Loucy (cell line): ENCODE measurements around the gene MTARC2.

Source experiments
- EZH2phosphoT487 ChIP-seq: fragments of 200-600 bp; IDR thresholded peaks from 2 replicates; pipeline ENCODE4 v1.6.1; 2018; ENCODE audit warnings: antibody characterized with exemption, mild to moderate bottlenecking, moderate library complexity, borderline replicate concordance
- TF ChIP-seq, protein P1 (sequence below): fragments of 200-600 bp; sonication (generic); conservative IDR thresholded peaks from 2 replicates; pipeline ENCODE4 v1.5.1; 2014; ENCODE audit warnings: mild to moderate bottlenecking, antibody characterized with exemption, low read length

GRCh38 chr1:220708936-220709801 is 39.0 kb upstream of the MTARC2 start:
- no peak for TF ChIP-seq EZH2phosphoT487
- TF ChIP-seq, protein P1, sequence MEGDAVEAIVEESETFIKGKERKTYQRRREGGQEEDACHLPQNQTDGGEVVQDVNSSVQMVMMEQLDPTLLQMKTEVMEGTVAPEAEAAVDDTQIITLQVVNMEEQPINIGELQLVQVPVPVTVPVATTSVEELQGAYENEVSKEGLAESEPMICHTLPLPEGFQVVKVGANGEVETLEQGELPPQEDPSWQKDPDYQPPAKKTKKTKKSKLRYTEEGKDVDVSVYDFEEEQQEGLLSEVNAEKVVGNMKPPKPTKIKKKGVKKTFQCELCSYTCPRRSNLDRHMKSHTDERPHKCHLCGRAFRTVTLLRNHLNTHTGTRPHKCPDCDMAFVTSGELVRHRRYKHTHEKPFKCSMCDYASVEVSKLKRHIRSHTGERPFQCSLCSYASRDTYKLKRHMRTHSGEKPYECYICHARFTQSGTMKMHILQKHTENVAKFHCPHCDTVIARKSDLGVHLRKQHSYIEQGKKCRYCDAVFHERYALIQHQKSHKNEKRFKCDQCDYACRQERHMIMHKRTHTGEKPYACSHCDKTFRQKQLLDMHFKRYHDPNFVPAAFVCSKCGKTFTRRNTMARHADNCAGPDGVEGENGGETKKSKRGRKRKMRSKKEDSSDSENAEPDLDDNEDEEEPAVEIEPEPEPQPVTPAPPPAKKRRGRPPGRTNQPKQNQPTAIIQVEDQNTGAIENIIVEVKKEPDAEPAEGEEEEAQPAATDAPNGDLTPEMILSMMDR = no peak
